NB4 (cell line): Measurements from ENCODE around the gene ZMPSTE24.

ENCODE experiments used
- CTCF ChIP-seq: IDR thresholded peaks from one replicate; pipeline ENCODE4 v1.5.1; 2012; ENCODE audit warnings: low read depth, low read length
- MYC ChIP-seq: IDR thresholded peaks from 2 replicates; pipeline ENCODE4 v1.6.1; 2011; ENCODE audit warnings: low read depth, low read length
- POLR2A ChIP-seq: IDR thresholded peaks from 2 replicates; pipeline ENCODE4 v1.6.1; 2011; ENCODE audit warnings: mild to moderate bottlenecking; ENCODE audit not compliant: insufficient read length; ENCODE audit errors: extremely low read depth

GRCh38 chr1:40243351-40243750 is 14.7 kb upstream of the ZMPSTE24 start:
- TF ChIP-seq CTCF (no peak), MYC (no peak), POLR2A (no peak)
